H7 (cell line): Measurements from ENCODE around the gene ZSCAN4. TPM values are rescaled to one million over a fixed set of nuclear protein-coding genes. Genes with fewer than 3 reads are reported as not detected.
A peak's percentile ranks its signal among the peaks of the same experiment; 100 is the strongest.

Experiments
- DNase-seq: peaks from one replicate; pipeline ENCODE4 v3.0.0; 2012
- H3K27me3 ChIP-seq: 2 replicates; pipeline ENCODE4 v1.6.0; 2011; ENCODE audit warnings: mild to moderate bottlenecking, low read length; ENCODE audit not compliant: control insufficient read depth, insufficient read depth
- H3K36me3 ChIP-seq: replicated peaks from 2 replicates; pipeline ENCODE4 v1.5.1; 2011; ENCODE audit warnings: low read length; ENCODE audit not compliant: control insufficient read depth, insufficient read depth
- H3K4me3 ChIP-seq: 2 replicates; pipeline ENCODE4 v1.5.1; 2011; ENCODE audit warnings: low read depth, mild to moderate bottlenecking, control low read depth, low read length, moderate library complexity; ENCODE audit not compliant: insufficient read depth
- total RNA-seq: library from RNA; depleted of rRNA; stranded (reverse); fragments of >200 nt; shearing (Covaris generic); gene quantifications from 2 replicates; pipeline ENCODE4 v1.2.3, GENCODE V29; 2014; rRNA removed

ZSCAN4 gene, protein sequence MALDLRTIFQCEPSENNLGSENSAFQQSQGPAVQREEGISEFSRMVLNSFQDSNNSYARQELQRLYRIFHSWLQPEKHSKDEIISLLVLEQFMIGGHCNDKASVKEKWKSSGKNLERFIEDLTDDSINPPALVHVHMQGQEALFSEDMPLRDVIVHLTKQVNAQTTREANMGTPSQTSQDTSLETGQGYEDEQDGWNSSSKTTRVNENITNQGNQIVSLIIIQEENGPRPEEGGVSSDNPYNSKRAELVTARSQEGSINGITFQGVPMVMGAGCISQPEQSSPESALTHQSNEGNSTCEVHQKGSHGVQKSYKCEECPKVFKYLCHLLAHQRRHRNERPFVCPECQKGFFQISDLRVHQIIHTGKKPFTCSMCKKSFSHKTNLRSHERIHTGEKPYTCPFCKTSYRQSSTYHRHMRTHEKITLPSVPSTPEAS
- total RNA-seq: not detected in 2 replicates

GRCh38 chr19:57668635-57669034, at the start of gene ZSCAN4:
Gene ZSCAN4, plus strand, starts transcription at chr19:57668935. Its CDS starts 7,211 bp downstream, at chr19:57676146.
- Histone ChIP-seq H3K4me3 (no peak within 1 kb of the TSS), H3K27me3 (peaks cover 11% of the 10 kb centered on the region; the same call in 1 of the 2 replicates), H3K36me3 (no peaks in the 10 kb centered on the region)
- no peak for DNase-seq

DNA sequence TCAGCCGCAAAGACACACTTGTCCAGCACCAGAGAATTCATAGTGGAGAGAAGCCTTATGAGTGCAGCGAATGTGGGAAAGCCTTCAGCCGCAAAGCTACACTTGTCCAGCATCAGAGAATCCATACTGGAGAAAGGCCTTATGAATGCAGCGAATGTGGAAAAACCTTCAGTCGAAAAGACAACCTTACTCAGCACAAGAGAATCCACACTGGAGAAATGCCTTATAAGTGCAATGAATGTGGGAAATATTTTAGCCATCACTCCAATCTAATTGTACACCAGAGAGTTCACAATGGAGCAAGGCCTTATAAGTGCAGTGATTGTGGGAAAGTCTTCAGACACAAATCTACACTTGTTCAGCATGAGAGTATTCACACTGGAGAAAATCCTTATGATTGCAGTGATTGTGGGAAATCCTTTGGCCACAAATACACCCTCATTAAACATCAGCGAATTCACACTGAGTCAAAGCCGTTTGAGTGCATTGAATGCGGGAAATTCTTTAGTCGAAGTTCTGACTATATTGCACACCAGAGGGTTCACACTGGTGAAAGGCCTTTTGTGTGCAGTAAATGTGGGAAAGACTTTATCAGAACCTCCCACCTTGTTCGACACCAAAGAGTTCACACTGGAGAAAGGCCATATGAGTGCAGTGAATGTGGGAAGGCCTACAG, 47.9 kb upstream of the ZSCAN4 start:
- H3K36me3 ChIP-seq: peaks cover 64% of the 10 kb centered on the region
- no peak overlapping the region for H3K4me3 ChIP-seq
- DNase-seq: no peak
- no peaks in the 10 kb centered on the region for H3K27me3 ChIP-seq

DNA sequence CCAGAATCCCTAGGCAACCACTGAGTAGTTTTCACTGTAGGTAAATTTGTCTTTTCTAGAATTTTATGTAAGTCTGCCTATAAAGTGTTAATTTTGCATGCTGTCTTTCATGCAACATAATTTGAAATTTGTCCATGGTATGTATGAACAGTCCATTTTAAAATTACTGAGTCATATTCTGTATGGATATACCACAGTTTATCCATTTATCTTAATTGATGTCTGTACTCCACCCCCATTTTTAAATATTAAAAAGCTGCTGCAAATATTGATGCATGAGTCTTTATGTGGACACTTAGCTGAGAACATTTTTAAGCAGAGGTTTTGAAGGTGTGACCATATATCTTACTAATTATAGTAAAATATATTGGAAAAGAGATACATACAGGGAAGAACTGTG, 45.6 kb upstream of the ZSCAN4 start:
- Histone ChIP-seq H3K36me3 (peaks cover 45% of the 10 kb centered on the region), H3K4me3 (no peak overlapping the region), H3K27me3 (no peaks in the 10 kb centered on the region)
- DNase-seq: no peak

DNA sequence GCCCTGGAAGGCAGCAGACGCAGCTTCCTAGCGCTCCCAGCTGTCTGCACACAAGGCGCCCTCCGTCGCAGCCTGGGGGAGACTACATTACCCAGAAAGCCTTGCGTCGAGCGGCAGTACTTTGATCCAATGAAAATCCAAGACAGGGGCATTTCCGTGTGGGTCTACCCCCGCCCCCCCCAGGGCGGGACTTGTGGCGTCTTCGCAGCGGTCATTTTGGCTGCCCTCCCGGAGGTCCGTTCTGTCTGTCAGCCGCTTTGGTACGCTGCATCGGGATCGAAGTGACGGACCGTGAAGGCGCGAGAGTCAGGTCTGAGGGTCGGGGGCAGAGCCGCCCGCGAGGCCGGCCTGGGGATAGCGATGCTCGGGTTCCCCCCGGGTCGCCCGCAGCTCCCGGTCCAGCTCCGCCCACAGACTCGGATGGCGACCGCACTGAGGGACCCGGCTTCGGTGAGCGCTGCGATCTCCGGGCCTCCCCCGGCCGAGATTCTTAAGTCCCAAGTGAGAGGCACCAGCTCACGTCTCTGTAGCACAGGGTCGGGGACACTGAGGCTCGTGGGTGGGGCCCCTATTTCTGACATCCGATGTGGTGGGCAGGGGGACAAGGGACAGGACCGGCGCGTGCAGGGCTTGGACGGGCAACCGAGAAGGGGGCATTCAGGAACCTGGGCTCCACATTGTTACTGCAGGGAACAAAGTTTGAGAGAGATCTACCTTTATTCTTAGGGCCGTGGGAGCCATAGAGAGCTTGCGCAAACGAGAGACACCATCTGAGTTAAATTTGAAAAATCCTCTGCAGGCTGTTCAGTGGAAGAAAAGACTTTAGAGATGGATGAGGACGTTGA, 35.5 kb upstream of the ZSCAN4 start, which contains the start of gene ZNF211:
Gene ZNF211 (plus strand): TSS at position 182 of the 845 bp plus-strand sequence. CDS start 179 bp downstream, at position 361.
- Histone ChIP-seq H3K36me3 (peaks cover 6% of the 10 kb centered on the region), H3K27me3 (no peaks in the 10 kb centered on the region)

DNA sequence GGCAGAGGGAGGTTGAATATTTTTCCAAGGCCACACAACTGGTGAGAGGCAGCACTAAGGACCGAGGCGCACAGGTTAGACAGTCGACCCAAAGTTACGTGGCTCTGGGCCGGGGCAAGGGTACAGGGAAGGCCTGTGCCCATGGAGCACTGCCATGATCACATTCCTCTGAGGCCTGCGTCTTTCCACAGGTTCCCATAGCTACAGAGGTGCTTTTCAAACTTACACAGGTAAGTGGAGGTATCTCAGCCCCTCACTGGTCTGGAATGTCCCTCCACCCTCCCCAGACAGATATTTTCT, 35.0 kb upstream of the ZSCAN4 start:
- no peak for DNase-seq
- peaks cover 6% of the 10 kb centered on the region for H3K36me3 ChIP-seq
- H3K27me3 ChIP-seq: no peaks in the 10 kb centered on the region
- peak overlapping the region; percentile 92 for H3K4me3 ChIP-seq

More for the DNA sequence above, 35.5 kb upstream of the ZSCAN4 start, which contains the start of gene ZNF211:
- H3K4me3 ChIP-seq: peak within 1 kb of the TSS; percentile 92
- DNase-seq: peak; percentile 97

DNA sequence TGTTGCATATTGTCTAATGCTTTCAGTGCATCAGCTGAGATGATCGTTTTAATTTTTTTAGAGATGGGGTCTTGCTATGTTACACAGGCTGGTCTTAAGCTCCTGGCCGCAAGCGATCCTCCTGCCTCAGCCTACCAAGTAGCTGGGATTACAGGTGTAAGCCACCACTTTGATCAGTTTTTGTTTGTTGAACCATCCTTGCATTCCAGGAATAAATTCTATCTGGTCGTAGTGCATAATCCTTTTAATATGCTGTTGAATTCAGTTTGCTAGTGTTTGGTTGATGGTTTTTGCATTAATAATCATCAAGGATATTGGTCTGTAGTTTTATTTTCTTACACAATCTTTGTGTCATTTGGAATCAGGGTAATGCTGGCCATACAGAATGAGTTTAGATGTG, 31.4 kb upstream of the ZSCAN4 start:
- H3K36me3 ChIP-seq: peaks cover 25% of the 10 kb centered on the region
- H3K4me3 ChIP-seq: no peak overlapping the region
- DNase-seq: no peak

GRCh38 chr19:57641715-57642234, 27.0 kb upstream of the ZSCAN4 start:
- Histone ChIP-seq H3K36me3 (peaks cover 20% of the 10 kb centered on the region), H3K27me3 (no peaks in the 10 kb centered on the region), H3K4me3 (no peak overlapping the region)
- no peak for DNase-seq

More for the DNA sequence above, 31.4 kb upstream of the ZSCAN4 start:
- no peaks in the 10 kb centered on the region for H3K27me3 ChIP-seq

- Histone ChIP-seq H3K36me3 (peaks cover 20% of the 10 kb centered on the region), H3K27me3 (no peaks in the 10 kb centered on the region), H3K4me3 (no peak overlapping the region)
- no peak for DNase-seq
Observed at GRCh38 chr19:57642396-57643046, 26.2 kb upstream of the ZSCAN4 start.

- no peak overlapping the region for H3K4me3 ChIP-seq
- H3K27me3 ChIP-seq: no peaks in the 10 kb centered on the region
- no peak for DNase-seq
- peaks cover 20% of the 10 kb centered on the region for H3K36me3 ChIP-seq
Observed at GRCh38 chr19:57643734-57644133, 25.0 kb upstream of the ZSCAN4 start.

DNA sequence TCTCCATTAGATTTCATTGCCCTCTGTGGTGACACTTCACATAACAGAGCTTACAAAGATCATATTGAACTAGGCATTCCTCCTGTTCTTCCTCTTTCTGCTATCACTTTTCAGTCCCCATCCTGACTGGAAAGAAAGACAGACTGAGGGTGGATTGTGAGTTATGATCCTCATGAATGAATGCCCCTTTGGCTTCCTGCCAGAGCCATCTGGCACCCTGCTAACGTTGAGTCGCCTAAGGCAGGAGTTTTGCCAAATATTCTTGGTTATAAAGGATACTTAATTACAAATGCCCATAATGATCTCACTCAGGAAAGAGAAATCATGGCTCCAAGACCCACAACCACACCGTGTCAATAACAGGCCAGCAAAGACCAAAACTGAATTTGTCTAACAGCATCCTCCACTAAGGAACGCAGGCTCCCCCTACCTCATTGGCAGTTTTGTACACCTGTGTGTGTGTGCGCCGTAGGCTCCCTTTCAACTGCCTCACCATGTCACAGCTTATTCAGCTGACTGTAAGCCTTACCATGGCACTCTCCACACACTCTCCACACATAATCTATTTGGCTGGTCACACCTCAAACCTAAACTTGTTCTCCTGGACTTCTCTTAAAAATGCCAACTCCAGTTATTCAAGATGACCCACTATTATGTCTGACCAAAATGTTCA, 20.3 kb upstream of the ZSCAN4 start:
- Histone ChIP-seq H3K36me3 (no peaks in the 10 kb centered on the region), H3K4me3 (no peak overlapping the region), H3K27me3 (no peaks in the 10 kb centered on the region)
- DNase-seq: no peak

DNA sequence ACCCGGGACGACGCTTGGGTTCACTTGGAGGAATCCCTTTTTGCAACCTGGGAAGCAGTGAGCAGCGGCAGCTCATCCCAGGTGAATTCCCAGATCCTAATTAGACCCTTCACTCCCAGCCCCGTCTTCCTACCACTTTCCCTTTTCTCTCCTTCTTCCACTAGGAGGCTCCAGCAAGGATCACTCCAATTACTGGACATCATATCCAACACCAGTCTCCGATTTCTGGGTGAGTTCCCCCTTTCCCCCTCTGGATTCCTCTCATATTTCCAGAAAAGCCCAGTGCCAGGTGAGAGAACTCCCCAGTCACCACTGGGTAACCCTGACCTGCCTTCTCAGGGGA, 17.1 kb upstream of the ZSCAN4 start:
- Histone ChIP-seq H3K4me3 (no peak overlapping the region), H3K36me3 (no peaks in the 10 kb centered on the region), H3K27me3 (no peaks in the 10 kb centered on the region)
- DNase-seq: peak; percentile 41

GRCh38 chr19:57653689-57654088, 15.0 kb upstream of the ZSCAN4 start:
- H3K36me3 ChIP-seq: no peaks in the 10 kb centered on the region
- DNase-seq: no peak
- no peak overlapping the region for H3K4me3 ChIP-seq
- H3K27me3 ChIP-seq: no peaks in the 10 kb centered on the region

DNA sequence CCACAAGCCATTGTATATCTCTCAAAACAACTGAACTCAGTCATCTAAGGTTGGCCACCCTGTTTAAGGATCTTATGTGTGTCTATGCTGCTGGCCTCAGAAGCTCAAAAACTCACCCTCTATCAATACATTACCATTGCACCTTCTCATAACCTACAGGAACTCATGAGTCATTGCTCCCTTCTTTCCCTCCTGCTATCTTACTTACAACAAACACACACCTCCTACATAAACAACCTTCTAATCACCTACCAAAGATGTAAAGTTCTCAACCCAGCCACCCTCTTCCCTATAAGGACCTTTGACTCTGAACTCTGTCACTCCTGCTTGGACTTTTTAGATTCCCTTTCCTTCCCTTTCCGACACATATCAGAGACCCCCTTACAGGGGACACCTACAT, 13.3 kb upstream of the ZSCAN4 start:
- Histone ChIP-seq H3K36me3 (no peaks in the 10 kb centered on the region), H3K4me3 (no peak overlapping the region), H3K27me3 (no peaks in the 10 kb centered on the region)
- no peak for DNase-seq
